SU-DHL-6 (cell line): ENCODE measurements around the gene TFIP11.

Experiments
- H2AFZ ChIP-seq: fragments of 200-600 bp; sonication (generic); 2 replicates; pipeline ENCODE4 v1.6.1; 2014; ENCODE audit warnings: low read depth, mild to moderate bottlenecking, moderate library complexity, mixed read lengths, antibody characterized with exemption, low read length; ENCODE audit not compliant: severe bottlenecking
- H3F3A ChIP-seq: fragments of 200-600 bp; shearing (Covaris generic); 2 replicates; pipeline ENCODE4 v1.6.0; 2016; ENCODE audit warnings: antibody characterized with exemption, mild to moderate bottlenecking; ENCODE audit not compliant: insufficient read depth
- H3K27ac ChIP-seq: fragments of 200-600 bp; sonication (generic); 2 replicates; pipeline ENCODE4 v1.5.1; 2016; ENCODE audit warnings: low read depth, mild to moderate bottlenecking, low read length, moderate library complexity, mixed read lengths
- H3K27me3 ChIP-seq: fragments of 200-600 bp; sonication (generic), shearing (Covaris generic); 2 replicates; pipeline ENCODE4 v1.6.0; 2014; ENCODE audit warnings: mild to moderate bottlenecking, low read length
- H3K36me3 ChIP-seq: fragments of 200-600 bp; sonication (generic); 2 replicates; pipeline ENCODE4 v1.6.1; 2014; ENCODE audit warnings: mild to moderate bottlenecking, low read length, mixed read lengths
- H3K4me2 ChIP-seq: fragments of 300-600, 200-600 bp; shearing (Covaris generic), sonication (generic); 2 replicates; pipeline ENCODE4 v1.6.0; 2014; ENCODE audit warnings: low read length, low read depth, mild to moderate bottlenecking; ENCODE audit not compliant: poor library complexity, severe bottlenecking
- H3K4me3 ChIP-seq: fragments of 200-600 bp; sonication (generic); 2 replicates; pipeline ENCODE4 v1.5.1; 2014; ENCODE audit warnings: antibody characterized with exemption, low read length, mild to moderate bottlenecking, mixed read lengths; ENCODE audit not compliant: insufficient read depth, poor library complexity, severe bottlenecking
- H3K79me2 ChIP-seq: fragments of 200-600 bp; sonication (generic); 2 replicates; pipeline ENCODE4 v1.6.1; 2014; ENCODE audit warnings: mild to moderate bottlenecking, low read length, moderate library complexity; ENCODE audit not compliant: insufficient read depth
- H3K9ac ChIP-seq: fragments of 200-600 bp; sonication (generic); 2 replicates; pipeline ENCODE4 v1.7.0; 2014; ENCODE audit warnings: mild to moderate bottlenecking, low read length
- H3K9me2 ChIP-seq: fragments of 200-600 bp; sonication (generic); replicated peaks from 2 replicates; pipeline ENCODE4 v1.6.1; 2014; ENCODE audit warnings: low read length; ENCODE audit not compliant: insufficient read depth
- H3K9me3 ChIP-seq: fragments of 200-600 bp; sonication (generic); 2 replicates; pipeline ENCODE4 v1.6.1; 2014; ENCODE audit warnings: low read length, mixed read lengths; ENCODE audit not compliant: insufficient read depth
- H4K20me1 ChIP-seq: fragments of 200-600 bp; sonication (generic); 2 replicates; pipeline ENCODE4 v1.6.1; 2014; ENCODE audit warnings: low read depth, mild to moderate bottlenecking, antibody characterized with exemption, low read length, moderate library complexity, mixed read lengths
- CTCF ChIP-seq: fragments of 200-600 bp; sonication (generic); IDR thresholded peaks from one replicate; pipeline ENCODE4 v1.5.1; 2017; ENCODE audit warnings: antibody characterized with exemption, mild to moderate bottlenecking, low read length, moderate library complexity; ENCODE audit not compliant: insufficient read depth, poor library complexity, severe bottlenecking
- EZH2phosphoT487 ChIP-seq: fragments of 200-600 bp; sonication (generic), shearing (Covaris generic); conservative IDR thresholded peaks from 2 replicates; pipeline ENCODE4 v1.6.1; 2018; ENCODE audit warnings: mild to moderate bottlenecking, antibody characterized with exemption, low read length, moderate library complexity, mixed read lengths

TFIP11 gene

GRCh38 chr22:26474682-26475081 is 37.6 kb downstream of the TFIP11 start:
- no peaks in the 10 kb centered on the region for H3K27me3 ChIP-seq
- no peak overlapping the region for H3K4me3 ChIP-seq
- H3K36me3 ChIP-seq = peaks cover 4% of the 10 kb centered on the region; the same call in 1 of the 2 replicates
- no peak overlapping the region for H3K9ac ChIP-seq
- H2AFZ ChIP-seq = no peak overlapping the region
- 0 out of 2 replicates have a peak, but pooled peaks cover 4% of the 10 kb centered on the region for H3F3A ChIP-seq
- TF ChIP-seq EZH2phosphoT487 (no peak), CTCF (no peak)
- H3K9me2 ChIP-seq = no peaks in the 10 kb centered on the region
- no peak overlapping the region for H3K27ac ChIP-seq
- H3K79me2 ChIP-seq = peaks cover 24% of the 10 kb centered on the region
- H4K20me1 ChIP-seq = no peaks in the 10 kb centered on the region
- no peak overlapping the region for H3K4me2 ChIP-seq
- no peaks in the 10 kb centered on the region for H3K9me3 ChIP-seq

- no peak overlapping the region for H3K4me3 ChIP-seq
- no peak overlapping the region for H2AFZ ChIP-seq
- H3K9me2 ChIP-seq = no peaks in the 10 kb centered on the region
- H3K9me3 ChIP-seq = no peaks in the 10 kb centered on the region
- H3F3A ChIP-seq = peaks cover 4% of the 10 kb centered on the region
- H3K36me3 ChIP-seq = peaks cover 10% of the 10 kb centered on the region; the same call in 1 of the 2 replicates
- H3K4me2 ChIP-seq = no peak overlapping the region
- no peaks in the 10 kb centered on the region for H3K27me3 ChIP-seq
- H3K27ac ChIP-seq = no peak overlapping the region
- peaks cover 6% of the 10 kb centered on the region; the same call in 1 of the 2 replicates for H3K79me2 ChIP-seq
- H3K9ac ChIP-seq = no peak overlapping the region
- TF ChIP-seq EZH2phosphoT487 = no peak
- no peak for TF ChIP-seq CTCF
- H4K20me1 ChIP-seq = no peaks in the 10 kb centered on the region
Observed at GRCh38 chr22:26471522-26471921, 40.8 kb downstream of the TFIP11 start.

DNA sequence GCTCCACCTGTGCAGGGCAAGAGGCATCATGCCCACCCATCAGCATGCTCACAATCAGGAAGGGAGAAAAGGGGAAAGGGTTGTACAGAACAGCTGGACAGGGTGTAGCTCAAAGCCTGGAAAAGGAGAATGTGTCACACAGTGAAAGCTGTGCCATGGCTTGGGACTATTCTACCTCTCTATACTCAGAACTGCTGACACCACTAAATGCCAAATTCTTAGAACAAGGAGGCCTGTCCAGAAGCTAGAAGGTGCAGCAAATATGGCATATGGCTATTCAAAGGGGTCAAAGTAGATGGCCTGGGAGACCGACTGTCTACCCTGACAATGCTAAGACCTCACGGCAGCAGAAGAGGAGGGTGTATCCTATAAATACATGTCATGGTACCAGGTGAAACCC is 41.5 kb downstream of the TFIP11 start:
- Histone ChIP-seq H3K9ac (no peak overlapping the region), H3K79me2 (peaks cover 6% of the 10 kb centered on the region; the same call in 1 of the 2 replicates), H3K36me3 (peaks cover 10% of the 10 kb centered on the region; the same call in 1 of the 2 replicates), H3F3A (peaks cover 4% of the 10 kb centered on the region), H3K27me3 (no peaks in the 10 kb centered on the region), H3K9me2 (no peaks in the 10 kb centered on the region), H2AFZ (no peak overlapping the region), H3K27ac (no peak overlapping the region), H3K4me3 (no peak overlapping the region), H3K4me2 (no peak overlapping the region), H4K20me1 (no peaks in the 10 kb centered on the region), H3K9me3 (no peaks in the 10 kb centered on the region)
- no peak for TF ChIP-seq CTCF
- no peak for TF ChIP-seq EZH2phosphoT487
